ENCODE data around the gene AIRE.
"Not testable (repeated sequence)": the region's sequence is repeated elsewhere in the genome, so short reads cannot be mapped to it uniquely, and the experiment has no call there.

Gene AIRE

DNA sequence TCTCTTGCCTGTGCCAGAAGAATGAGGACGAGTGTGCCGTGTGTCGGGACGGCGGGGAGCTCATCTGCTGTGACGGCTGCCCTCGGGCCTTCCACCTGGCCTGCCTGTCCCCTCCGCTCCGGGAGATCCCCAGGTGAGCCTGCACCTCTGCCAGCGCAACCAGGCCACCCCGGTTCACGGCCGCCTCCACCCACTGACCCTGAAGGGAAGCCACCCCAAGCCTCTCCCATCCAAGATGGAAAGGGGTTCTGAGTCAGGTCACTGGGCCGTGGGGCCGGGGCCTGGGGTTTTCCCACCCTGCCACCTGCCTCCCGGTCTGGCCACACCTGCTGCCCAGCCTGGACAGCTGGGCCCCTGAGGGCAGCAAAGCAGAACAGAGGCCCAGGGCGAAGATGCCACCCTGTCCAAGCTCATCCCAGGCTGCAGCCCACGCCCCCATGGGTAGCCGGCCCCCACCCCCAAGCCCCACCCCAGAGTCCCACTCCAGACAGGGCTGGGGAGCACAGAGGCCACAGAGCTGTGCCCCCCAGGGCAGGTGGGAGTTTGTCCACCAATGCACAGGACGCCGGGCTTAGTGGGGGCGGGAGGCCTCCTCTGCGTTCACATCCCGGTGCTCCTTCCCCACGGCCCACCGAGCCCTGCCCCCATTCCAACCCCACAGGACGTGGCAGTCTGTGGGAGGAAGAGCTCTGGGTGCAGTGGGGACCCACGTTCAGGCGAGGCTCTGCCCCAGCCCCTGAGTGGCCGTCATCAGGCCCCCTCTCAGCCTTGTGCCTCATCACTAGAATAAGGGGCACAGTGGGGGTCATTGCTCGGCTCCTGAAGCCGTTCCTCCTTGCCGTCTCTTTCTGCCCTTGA is 5.6 kb downstream of the AIRE start:
- FAIRE-seq (no peak), DNase-seq (ENCODE audit: insufficient read length, low spot score) (no peak)

DNA sequence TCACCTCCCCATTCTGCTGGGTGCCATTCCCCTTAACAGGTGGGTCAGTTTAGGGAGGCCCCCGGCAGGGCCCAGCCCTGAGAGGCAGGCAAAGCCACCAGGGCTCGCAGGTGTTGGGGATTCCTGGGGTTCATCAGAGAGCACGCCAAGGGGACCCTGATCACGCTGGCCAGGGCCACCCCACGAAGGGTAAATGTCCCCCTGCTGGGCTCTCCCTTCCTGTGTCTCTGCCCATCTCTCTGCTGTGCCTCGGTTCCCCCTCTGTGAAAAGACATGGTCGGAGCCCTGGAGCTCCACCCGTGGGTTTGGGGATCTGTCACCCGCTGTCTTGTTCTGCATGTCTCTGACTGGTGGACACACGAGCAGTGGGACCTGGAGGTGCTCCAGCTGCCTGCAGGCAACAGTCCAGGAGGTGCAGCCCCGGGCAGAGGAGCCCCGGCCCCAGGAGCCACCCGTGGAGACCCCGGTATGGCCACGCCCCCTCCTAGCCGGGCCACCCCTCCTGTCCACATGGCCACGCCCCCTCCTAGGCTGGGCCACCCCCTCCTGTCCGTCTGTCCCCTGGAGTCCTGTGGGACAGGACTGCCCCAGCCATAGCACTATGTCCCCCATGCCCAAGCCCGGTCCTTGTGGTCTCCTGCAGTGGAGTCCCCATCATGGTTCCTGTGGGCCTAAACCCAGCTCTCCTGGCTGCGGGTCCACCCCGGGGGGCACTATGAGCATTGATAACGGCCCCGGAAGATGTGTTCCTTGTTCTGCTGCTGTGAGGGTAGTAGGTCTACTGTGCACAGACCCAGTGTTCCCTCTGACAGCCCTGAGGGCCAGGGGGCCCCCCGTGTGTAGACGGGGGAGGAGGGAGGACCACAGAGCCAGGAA is 6.5 kb downstream of the AIRE start:
- DNase-seq (ENCODE audit: insufficient read length, low spot score): no peak
- no peak for FAIRE-seq

DNA sequence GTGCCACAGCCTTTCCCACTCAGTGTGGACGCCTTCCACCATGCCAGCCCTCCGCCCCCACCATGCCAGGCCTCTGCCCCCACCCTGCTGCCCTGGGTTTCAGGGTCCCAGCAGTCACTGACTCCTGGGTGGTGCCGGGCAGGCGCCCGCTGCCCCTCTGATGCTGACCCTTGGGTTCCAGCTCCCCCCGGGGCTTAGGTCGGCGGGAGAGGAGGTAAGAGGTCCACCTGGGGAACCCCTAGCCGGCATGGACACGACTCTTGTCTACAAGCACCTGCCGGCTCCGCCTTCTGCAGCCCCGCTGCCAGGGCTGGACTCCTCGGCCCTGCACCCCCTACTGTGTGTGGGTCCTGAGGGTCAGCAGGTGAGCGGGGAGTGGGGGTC is 7.1 kb downstream of the AIRE start:
- FAIRE-seq (no peak), DNase-seq (ENCODE audit: insufficient read length, low spot score) (no peak)

DNA sequence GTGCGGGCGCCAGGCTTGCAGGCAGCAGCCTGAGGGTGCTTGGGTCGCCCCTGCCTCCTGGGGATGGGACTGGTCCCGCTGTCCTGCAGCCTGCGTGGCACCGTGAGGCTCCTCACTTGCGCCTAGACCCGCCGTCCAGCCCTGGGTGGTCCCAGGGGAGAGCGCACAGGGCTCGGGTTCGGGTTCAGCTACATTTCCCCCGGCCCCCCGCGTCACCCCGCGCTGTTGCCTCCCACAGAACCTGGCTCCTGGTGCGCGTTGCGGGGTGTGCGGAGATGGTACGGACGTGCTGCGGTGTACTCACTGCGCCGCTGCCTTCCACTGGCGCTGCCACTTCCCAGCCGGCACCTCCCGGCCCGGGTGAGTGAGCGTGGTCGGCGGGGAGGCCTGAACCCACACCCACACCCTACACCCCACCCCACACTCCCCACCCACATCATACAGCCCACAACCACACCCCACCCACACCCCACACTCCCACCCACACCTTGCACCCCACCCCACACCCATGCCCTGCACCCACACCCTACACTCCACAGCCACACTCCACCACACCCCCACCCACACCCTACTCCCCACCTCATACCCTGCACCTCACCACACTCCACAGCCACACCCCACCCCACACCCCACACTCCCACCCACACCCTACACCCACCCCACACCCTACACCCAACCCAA is 8.0 kb downstream of the AIRE start:
- DNase-seq (ENCODE audit: insufficient read length, low spot score): no peak
- FAIRE-seq: no peak

DNA sequence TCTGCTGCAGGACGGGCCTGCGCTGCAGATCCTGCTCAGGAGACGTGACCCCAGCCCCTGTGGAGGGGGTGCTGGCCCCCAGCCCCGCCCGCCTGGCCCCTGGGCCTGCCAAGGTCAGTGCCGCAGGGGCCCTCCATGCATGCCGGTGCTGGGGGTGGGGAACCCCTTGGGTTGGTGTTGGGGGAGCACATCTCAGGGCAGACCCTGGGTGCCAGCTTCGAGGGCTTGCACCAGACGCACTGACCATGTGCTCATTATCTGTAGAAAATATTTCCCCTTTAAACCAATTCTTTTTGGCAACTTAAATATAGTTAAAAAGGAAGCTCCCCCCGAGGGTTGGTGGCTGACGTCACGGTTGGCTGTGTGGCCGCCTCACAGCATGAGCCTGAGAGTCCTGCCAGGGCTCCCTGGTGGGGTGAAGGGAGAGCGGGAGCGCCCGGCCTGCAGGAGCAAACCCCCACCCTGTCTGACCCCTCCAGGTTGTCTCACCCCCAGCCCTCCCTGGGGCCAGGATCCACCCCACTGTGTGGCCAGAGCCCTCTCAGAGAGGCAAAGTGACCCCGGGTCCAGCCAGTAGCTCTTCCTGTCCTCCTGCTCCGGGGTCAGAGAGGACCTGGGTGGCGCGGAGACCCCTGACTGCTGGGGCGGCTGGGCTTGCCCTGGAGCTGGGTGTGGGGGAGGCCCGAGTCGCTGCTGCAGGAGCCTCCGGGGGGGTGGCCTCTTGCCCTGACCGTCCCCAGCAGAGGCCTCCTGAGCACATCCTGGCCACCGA is 8.9 kb downstream of the AIRE start:
- DNase-seq (ENCODE audit: insufficient read length, low spot score): no peak
- no peak for FAIRE-seq

DNA sequence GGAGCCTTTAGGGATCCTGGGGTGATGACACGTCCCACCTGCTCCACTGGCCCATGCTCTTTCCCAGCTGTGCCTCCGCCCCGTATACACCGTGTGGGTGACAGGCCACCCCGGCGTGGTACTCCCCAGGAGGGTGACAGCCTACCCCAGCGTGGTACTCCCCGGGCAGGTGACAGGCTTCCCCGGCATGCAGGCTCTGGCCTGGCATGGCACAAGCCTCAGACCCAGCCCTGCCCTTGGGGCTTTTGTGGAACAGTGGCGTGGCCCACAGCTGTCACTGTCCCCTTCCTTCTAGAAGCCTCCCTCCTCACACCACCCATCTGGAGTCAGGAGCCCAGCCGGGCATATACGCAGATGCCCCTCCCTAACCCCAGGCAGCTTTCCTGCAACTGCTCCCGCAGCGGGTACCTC is 9.5 kb downstream of the AIRE start:
- DNase-seq (ENCODE audit: insufficient read length, low spot score): no peak
- FAIRE-seq: no peak

DNA sequence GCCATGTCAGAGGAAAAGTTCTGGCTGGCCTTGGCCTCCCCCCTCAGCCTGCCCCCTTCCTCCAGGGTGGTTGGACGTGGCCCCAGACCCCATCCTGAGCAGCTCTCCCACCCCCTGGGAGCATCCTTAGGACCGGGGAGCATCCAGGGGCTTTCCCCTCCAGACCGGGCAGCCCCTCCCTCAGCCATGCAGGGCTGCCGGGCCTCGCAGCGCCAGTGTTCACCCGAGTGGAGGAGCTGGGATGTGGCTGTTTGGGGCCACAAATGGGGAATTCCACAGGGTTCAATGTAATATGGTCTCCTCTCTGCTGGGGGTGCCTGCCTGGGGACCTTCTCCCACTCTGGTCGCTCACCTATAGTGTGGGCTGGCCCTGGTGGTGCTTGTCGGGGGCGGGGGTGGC is 10.0 kb downstream of the AIRE start:
- DNase-seq (ENCODE audit: insufficient read length, low spot score) (no peak), FAIRE-seq (no peak)

DNA sequence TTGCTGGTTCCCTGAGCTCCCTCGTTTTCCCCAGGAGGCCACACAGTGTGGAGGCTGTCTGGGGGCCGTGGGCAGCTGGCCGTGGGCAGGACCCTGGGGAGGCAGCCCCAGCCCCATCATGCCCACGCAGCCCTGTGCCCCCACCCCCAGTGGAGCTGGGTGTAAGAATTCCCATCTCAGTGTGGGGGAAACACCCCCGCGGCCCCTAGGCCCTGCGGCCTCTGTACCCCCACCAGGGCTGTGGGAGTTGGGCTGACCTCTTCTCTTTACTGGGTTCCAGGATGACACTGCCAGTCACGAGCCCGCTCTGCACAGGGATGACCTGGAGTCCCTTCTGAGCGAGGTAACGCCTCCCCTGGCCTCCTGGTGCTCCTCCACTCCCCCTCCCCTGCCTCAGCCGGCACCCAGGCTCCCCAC is 10.4 kb downstream of the AIRE start:
- FAIRE-seq (no peak), DNase-seq (ENCODE audit: insufficient read length, low spot score) (no peak)

DNA sequence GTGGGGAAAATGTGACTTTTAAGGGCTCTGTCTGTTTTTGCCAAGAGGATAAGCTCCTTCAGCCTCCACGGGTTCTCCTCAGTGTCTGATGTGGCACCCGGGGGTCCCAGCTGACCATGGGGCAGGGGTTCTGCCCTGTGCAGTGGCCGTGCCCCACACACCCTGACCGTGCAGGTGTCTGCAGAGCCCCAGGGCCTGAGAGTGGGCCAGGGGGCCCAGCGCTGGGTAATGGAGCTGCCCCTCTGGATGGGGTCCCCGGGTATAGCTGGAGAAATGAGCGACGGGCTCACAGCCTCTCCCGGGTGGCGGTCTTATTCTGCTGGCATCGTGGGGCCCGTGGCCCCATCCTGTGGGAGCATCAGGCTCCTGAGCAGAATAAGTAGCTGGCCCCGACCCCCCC is 11.2 kb downstream of the AIRE start:
- FAIRE-seq (no peak), DNase-seq (ENCODE audit: insufficient read length, low spot score) (no peak)

DNA sequence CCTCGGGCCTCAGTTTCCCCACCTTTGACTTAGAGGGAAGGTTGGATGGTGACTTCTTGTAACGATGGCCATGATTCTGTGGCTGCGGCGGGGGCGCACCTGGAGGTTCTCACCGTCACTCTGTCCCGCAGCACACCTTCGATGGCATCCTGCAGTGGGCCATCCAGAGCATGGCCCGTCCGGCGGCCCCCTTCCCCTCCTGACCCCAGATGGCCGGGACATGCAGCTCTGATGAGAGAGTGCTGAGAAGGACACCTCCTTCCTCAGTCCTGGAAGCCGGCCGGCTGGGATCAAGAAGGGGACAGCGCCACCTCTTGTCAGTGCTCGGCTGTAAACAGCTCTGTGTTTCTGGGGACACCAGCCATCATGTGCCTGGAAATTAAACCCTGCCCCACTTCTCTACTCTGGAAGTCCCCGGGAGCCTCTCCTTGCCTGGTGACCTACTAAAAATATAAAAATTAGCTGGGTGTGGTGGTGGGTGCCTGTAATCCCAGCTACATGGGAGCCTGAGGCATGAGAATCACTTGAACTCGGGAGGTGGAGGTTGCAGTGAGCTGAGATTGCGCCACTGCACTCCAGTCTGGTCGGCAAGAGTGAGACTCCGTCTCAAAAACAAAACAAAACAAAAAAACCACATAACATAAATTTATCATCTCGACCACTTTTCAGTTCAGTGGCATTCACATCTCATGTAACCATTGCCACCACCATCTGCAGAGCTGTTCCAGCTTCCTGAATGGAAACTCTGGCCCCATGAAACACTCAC is 12.0 kb downstream of the AIRE start:
- DNase-seq (ENCODE audit: insufficient read length, low spot score): peak; percentile 98
- peak; percentile 28 for FAIRE-seq

DNA sequence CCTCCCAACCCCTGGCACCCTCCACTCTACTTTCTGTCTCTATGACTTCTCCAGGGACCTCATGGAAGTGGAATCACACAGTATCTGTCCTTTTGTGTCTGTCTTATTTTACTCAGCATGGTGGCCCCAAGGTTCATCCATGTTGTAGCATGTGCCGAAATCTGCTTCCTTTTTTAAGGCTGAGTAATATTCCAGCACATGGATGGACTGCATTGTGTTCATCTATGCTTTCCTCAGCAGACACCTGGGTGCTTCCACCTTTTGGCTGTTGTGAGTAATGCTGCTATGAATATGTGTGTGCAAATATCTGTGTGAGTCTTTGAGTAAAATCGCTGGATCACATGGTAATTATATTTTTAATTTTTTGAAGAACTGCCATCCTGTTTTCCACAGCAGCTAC is 12.6 kb downstream of the AIRE start:
- FAIRE-seq (peak; percentile 11), DNase-seq (ENCODE audit: insufficient read length, low spot score) (no peak)

DNA sequence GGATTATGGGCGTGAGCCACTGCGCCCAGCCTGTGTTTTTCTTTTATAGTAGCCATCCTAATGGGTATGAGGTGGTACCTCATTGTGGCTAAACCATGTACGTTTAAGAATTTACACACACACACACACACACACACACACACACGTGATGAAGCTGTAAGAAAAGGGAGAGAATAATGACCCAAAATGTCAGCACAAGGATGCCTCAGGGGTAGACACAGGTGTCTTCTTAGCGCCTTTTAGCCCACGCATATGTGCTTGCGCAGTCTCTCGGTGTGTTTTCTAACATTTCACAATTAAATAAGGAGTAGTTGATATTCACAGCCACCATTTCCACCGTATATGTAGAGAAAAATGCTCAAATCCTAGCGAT is 13.4 kb downstream of the AIRE start:
- no peak for FAIRE-seq
- no peak for DNase-seq (ENCODE audit: insufficient read length, low spot score)

DNA sequence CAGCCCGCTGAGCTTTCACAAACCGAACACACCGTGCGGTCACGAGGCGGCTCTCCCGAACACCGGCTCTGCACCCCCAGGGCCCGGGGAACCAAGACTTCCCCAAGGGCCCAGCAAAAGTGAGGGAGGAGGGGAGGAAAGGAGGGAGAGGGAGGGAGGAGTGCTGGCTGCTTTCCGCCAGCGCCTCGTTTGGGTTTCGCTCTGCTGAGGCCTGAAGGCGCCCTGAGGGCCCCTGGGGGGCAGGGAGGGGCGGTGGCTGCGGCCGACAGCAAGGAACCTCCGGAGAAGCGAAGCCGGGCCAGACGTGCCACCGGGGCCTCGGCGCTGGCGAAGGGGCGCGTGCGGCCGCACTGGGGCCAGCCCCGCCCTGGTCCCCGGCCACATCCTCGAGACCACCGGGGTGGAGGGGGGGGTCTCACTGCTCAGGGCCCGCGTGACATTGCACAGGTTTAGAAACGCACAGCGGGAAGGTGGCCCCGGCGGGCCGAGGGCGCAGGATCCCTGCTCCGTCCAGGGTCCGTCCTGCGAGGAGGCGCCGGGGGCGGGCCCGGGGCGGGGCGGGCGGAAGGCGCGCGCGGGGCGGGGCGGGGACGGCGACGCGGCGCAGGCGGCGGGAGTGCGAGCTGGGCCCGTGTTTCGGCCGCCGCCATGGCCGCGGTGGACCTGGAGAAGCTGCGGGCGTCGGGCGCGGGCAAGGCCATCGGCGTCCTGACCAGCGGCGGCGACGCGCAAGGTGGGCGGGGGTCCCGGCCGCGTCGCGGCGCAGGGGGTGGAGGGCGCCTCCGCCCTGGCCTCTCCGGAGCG is 14.0 kb downstream of the AIRE start, which contains the start of gene PFKL:
Gene PFKL (plus strand): TSS at position 596 of the 804 bp plus-strand sequence. CDS start 53 bp downstream, at position 649.
- FAIRE-seq: peak; percentile 94
- DNase-seq (ENCODE audit: insufficient read length, low spot score): peak; percentile 98

DNA sequence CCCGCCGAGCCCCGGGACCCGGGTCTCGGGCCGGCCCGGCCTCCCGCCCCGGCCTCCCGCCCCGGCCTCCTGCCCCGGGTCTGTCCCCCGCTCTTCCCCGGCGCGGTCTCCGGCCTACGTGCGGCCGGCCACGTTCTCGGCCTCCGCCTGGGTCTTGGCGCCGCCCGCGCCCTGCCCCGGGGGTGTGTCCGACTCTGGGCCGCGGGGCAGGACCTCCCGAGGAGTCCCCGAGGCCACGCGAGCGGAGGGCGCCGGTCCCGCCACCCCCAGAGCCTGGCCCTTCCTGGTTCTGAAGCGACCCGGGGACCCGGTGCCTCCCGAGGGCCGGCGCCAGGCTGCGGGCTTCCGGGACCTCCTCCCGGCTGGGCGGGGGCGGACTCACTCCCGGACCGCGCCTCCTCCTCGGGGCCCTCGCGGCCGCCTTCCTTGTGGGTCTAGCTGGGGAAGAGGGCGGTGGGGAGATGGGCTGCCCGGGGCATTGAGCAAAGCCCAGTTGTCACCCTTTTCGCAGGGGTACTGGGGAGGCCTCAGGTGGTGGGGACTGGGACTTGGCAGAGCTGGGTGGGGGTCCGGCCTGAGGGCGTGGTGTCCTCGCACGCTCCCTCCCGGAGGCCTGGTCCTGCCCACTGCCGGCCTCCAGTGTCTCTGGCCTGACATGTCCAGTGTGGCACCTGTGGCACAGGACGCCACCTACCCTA is 14.7 kb downstream of the AIRE start:
- no peak for FAIRE-seq
- peak; percentile 88 for DNase-seq (ENCODE audit: insufficient read length, low spot score)

DNA sequence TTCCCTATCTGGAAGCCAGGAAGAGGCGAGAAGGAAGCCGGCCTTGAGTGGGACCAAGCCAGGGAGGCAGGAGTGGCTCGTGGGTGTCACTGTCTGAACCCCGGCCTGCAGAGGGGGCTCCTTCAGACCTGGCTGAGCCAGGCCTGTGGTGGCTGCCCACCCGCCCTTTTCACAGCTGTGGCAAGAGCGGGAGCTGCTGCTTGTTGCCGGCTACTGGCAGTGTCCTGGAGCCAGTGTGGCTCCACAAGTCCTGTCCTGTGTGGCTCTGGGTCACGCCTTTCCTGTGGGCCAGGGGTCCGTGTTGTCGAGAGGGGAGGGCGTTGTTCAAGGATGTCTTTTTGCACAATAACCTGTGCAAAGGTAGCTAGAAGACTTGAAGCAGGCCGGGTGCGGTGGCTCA is 15.5 kb downstream of the AIRE start:
- FAIRE-seq (peak; percentile 18), DNase-seq (ENCODE audit: insufficient read length, low spot score) (no peak)

DNA sequence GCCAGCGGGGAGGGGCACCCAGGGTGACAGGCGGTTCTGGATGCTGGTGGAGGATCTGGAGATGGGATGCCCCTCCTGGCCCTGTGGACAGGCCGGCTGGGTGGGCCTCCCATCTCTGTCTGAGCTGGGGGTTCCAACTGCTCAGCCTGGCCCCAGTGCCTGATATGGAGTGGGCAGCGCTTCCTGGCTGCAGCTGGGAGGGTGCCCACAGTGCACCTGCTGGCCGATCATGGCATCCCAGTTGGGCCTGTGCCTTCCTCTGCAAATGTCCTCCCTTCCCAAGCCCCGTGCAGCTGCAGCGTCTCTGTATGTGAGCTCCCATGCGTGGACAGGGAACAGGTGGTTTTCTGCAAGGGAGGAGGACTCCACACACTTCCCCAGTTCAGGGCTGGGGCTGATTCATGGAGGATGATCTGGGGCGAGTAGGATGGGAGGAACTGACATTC is 16.3 kb downstream of the AIRE start:
- no peak for FAIRE-seq
- no peak for DNase-seq (ENCODE audit: insufficient read length, low spot score)

DNA sequence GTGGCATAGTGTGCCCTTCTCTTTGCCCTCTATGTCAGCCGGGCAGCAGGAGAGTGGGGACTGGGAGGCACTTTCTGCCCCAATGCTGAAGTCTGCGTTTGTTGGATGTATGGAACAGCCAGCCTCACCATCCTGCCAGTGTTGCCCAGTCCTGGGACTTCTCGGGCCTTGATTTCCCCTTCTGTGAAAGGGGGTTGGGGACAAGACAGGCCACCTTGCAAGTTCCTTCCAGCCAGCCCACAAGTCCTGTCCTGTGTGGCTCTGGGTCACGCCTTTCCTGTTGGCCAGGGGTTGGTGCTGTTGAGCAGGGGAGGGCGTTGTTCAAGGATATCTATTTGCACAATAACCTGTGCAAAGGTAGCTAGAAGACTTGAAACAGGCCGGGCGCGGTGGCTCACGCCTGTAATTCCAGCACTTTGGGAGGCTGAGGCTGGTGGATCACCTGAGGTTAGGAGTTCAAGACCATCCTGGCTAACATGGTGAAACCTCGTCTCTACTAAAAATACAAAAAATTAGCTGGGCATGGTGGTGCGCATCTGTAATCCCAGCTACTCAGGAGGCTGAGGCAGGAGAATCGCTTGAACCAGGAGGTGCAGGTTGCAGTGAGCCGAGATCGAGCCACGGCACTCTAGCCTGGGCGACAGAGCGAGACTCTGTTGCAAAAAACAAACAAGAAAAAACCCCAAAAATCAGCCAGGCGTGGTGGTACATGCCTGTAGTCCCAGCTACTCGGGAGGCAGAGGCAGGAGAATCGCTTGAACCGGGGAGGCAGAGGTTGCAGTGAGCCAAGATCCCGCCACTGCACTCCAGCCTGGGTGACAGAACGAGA is 17.1 kb downstream of the AIRE start:
- FAIRE-seq; DNase-seq (ENCODE audit: insufficient read length, low spot score): not testable (repeated sequence)

Data from GM19239 (cell line).